HG02840 (cell line): Measurements from ENCODE around the gene KIF26A.
"Not testable (repeated sequence)": the region's sequence is repeated elsewhere in the genome, so short reads cannot be mapped to it uniquely, and the experiment has no call there.

Experiments
- ATAC-seq: cut with Tn5 transposase; IDR thresholded peaks from one replicate; pipeline ENCODE4 v1.9.1; 2021; ENCODE audit warnings: mild to moderate bottlenecking, moderate library complexity, moderate number of reproducible peaks; ENCODE audit not compliant: unreplicated experiment, low FRiP score

KIF26A gene

DNA sequence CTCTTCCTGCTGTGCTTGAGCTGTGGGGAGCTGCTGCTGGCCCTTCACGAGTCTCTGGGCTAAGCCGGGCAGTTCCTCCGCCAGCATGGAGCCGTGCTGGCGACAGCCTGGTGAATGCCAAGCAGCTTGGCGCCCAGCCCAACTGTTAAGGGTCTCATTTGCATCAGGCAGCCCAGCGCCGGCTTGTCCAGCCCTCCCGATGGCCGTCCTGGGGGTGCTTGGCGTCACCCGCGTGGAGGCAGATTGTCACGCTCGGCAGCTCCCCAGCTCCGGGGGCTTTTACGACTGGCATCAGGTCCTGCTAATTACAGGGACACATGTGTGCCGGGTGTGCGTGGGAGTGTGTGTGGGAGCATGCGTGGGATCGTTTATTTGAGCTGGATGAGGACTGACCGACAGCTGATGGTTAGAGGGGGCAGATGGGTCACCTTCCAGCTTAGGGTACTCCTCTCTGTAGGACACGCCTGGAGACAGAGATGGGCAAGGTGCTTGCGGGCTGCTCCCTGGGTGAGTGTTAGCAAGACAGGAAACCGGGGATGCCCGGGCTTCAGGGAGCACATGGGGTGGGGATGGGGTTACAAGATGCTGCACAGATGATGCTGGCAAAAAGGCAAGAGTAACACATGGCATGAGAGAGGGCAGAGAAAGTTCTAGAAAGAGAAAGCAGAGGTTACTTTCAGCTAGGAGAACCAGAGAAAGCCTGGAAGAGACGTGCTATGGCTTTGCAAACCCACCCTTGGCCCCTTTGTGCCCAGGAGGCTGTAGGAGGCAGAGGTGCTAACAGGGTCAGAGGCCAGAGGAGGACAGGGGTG, 64.1 kb downstream of the KIF26A start:
- ATAC-seq, result no peak

DNA sequence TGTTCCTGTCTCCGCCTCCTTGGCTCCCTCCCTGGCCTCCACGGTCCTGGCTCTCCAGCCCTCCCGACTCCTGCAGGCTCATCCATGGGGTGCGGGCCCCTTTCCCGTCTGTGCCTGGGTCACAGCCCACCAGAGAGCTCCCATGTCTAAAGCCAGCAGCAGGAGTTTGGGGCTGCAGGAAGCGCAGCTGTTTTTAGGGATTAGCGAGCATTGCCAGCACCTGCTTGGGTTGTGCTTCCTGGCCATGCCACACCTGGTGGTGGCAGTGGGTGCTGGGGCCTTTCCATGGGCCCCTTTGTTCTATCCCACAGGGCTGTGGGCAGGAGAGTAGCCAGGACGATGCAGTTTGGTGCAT, 64.7 kb downstream of the KIF26A start:
- ATAC-seq, result no peak

DNA sequence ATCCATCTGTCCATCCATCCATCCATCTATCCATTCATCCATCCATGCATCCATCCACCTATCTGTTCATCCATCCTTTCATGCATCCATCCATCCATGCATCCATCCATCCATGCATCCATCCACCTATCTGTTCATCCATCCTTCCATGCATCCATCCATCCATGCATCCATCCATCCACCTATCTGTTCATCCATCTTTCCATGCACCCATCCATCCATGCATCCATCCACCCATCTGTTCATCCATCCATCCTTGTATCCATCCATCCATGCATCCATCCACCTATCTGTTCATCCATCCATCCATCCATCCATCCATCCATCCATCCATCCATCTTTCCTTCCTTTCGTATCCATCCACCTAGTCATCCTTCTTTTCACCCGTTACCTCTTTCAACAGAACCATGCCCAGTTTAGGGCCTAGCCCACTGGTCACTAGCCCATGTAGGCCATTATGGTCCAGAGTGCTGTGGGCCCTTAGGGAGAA, 66.3 kb downstream of the KIF26A start:
- ATAC-seq, result no peak

DNA sequence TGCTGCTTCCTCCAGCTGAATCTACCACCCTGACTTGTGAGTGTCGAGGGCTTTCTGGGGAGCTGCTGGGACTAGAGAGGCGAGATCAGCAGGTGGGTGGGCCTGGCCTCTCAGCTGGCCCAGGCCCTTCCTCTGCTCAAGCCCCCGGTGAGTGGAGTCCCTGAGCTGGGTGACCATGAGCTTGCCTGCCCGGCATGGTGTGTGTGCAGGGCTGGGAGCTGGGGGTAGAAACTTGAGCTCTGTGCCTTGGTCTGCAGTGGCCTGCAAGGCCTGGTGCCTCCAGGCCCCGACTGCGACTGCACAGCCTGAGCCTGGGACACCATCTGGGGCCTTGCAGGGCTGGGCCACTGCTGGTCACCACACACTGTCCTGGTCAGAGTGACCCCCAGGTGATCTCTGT, 67.4 kb downstream of the KIF26A start:
- no peak for ATAC-seq

DNA sequence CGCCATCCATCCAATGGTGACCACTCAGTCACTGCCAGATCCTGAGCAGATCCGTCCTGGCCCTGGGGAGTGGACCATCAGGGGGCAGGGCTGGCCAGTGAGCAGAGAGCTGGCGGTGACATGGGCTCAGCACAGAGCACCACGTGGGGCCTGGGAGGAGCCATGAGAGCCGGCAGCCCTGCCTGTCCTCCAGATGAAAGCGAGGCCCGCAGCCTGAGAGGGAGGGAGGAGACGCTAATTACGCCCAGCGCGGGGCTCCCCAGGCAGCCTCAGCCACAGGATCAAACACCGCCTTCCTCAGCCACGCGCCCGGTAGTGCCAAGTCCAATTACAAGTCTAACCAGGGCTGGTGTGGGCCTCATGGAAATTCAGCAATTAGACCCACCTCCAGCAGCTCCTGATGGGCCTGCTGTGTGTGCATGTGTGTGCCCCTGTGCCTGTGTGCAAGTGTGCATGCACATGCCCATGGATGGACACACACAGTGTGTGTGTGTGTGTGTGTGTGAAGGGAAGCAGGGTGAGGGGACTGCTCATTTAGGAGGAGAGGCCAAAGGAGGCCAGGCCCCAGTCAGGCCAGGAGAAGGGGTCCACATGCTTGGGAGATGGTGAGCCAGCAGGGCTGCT, 68.0 kb downstream of the KIF26A start:
- no peak for ATAC-seq

DNA sequence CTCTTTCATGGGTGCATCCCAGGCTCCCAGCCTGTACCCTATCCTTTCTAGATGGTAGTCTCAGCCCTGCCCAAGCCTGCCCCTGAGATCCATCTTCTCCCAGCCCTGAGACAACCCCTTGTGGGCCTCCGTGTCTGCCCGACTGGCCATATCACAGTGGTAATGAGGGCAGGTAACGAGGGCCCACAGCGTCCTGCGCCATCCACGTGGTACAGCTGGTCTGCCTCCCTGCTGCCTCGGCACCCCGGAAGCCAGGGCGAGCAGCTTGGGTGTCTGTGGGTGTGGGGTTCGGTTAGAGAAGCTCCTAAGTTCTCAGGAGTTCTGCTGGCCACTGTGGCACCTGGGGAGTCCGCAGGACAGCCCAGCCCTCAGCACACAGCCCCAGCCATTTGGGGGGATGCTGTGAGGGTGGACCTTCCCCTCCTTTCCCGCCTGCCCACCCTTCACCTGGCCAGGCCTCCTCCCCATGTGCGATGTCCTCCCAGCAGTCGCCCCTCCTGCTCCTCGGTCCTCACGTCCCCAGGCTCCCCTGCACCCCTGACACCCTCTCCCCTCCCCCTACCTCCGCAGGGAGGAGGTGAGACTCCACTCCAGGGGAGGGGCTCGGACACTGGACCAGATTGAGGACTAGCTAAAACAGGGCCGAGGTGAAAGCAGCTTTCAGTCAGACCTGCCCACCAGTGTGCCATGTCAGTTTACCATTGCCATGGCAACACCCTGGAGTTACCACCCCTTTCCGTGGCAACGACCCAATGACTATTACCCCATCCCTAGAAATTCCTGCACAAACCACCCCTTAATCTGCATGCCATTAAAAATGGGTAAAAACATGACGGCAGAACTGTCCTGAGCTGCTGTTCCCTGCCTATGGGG, 69.0 kb downstream of the KIF26A start:
- ATAC-seq, result no peak

DNA sequence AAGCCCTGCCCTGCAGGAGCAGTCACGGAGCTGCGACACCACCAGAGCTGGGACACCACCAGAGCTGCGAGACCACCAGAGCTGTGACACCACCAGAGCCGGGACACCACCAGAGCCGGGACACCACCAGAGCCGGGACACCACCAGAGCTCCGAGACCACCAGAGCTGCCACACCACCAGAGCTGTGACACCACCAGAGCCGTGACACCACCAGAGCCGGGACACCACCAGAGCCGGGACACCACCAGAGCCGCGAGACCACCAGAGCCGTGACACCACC, 69.6 kb downstream of the KIF26A start:
- ATAC-seq, result not testable (repeated sequence)

DNA sequence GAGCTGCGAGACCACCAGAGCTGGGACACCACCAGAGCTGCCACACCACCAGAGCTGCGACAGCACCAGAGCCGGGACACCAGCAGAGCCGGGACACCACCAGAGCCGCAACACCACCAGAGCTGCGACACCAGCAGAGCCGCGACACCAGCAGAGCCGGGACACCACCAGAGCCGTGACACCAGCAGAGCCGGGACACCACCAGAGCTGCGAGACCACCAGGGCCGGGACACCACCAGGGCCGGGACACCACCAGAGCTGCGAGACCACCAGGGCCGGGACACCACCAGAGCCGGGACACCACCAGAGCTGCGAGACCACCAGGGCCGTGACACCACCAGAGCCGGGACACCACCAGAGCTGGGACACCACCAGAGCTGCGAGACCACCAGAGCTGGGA, 69.9 kb downstream of the KIF26A start:
- not testable (repeated sequence) for ATAC-seq

DNA sequence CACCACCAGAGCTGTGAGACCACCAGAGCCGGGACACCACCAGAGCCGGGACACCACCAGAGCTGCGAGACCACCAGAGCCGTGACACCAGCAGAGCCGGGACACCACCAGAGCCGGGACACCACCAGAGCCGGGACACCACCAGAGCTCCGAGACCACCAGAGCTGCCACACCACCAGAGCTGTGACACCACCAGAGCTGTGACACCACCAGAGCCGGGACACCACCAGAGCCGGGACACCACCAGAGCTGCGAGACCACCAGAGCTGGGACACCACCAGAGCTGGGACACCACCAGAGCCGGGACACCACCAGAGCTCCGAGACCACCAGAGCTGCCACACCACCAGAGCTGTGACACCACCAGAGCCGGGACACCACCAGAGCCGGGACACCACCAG, 70.7 kb downstream of the KIF26A start:
- ATAC-seq, result not testable (repeated sequence)

DNA sequence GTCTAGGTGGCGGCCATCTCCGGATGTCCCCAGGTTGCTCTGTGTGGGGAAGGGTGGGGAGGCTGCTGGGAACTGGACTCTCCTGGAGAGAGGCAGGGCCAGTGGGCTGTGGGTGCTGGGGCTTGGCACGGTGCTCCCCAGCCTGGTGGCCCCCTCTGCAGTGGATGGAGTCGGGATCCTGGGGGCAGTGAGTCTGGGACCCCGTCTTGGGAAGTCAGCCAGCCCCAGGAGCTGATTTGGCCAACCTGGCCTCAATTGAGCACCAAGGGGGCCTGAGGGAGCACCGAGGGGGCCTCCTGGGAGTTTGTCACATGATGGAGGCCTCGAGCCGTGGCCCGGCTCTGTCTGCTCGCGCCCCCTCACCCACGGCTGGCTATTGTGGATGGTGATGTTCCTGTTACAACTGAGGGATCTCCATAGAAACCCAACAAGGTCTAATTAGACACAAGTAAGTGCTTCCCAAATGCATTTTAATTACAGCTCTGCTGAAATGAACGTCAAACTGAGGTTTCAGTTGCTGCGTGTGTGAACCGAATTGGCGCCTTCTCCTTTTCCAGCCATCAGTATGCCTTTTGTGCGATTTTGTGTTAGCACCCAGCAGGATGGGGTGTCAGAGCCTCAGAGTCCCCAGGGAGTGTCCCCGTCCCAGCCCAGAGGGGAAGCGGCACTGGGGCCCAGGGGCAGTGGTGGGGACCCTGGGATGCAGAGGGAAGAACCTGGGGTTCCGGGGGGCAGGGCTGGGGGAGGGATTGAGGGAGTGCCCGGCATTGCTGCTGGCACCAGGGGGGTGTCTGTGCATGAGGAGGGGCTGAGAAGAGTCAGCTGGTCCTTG, 71.8 kb downstream of the KIF26A start:
- no peak for ATAC-seq

DNA sequence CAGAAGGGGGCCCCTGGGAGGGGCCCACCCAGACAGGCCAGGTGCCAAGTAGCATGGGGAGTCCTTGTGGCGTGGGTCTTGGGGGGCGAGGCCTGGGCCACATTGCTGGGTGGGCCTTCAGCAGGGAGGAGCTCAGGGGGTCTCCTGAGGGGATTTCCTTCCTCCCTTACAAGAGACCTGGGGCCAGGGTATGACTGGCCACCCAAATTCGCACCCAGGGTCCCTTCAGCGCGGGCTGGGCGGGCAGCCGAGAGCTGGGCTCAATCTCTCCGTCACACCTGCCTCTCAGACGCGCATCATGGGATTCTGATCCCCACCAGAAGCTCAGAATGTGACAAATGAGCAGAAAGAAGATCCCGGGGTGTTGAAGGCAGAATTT, 72.4 kb downstream of the KIF26A start:
- ATAC-seq, result no peak

DNA sequence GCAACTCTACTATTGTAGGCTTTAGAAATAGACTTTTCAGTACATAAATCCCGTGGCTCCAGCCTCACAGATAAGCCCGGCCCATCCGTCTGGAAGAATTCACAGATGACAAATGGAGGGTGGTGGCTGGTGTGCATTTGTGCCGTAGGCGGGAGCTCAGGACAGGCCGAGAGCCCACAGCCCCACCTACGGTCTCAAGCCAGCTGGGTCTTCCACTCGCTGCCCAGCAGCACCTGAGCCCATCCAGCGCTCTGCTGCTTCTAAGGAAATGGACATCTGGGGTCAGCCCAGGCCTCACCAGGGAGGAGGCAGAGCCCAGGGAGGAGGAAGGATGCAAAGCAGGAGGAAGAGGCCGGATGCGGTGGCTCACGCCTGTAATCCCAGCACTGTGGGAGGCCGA, 72.8 kb downstream of the KIF26A start:
- no peak for ATAC-seq

DNA sequence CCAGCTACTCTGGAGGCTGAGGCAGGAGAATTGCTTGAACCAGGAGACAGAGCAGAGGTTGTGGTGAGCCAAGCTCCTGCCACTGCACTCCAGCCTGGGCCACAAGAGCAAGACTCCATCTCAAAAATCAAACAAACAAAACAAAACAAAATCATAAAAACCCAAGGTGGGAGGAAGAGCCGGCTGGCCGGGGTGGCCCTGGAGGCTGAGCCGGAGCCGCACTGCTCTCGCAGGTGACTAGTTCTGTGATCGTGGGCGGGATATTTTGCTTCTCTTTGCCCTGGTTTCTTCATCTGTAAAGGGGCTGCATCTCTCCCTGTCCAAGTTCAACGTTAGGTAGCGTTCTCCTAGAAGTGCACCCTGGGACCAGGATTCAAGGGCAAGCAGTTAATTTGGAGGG, 73.4 kb downstream of the KIF26A start:
- no peak for ATAC-seq

DNA sequence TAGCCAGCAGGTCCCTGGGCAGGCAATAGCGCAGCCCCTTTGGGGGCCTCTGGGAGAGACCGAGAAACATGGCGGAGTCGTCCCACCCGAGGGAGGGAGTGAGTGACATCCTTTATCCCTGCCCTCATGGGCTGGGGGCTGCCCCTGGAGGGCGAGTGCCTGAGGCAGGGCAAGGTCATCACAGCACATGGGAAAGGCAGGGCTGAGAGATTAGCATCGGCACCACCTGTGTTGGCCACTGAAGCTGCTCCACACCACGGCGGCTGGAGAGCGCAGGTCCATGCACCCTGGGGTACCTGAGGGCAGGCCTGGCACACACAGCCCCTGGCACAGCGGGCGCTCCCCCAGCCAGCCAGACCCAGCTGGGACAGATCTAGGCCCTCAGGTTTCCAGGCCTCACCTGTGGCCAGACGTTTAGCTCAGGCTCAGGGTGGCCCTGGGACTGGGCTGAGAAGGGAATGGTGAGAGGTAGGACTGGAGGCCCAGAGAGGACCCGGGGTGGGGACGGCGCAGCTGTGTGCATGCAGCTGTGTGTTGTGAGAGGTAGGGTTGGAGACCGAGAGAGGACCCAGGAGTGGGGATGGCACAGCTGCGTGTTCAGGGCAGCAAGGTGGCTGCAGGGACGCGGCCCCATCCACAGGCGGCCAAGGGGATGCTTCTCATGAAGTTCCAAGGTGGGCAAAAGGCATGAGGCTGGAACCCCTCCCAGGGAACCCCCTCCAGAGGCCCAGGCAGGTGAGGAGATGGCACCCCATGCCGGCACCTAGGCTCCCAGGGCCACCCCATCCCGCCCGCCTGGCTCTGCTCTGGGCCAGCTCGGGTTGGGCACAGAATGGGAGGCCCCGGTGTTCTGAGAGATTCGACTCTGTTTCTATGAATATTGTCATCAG, 74.1 kb downstream of the KIF26A start:
- no peak for ATAC-seq

DNA sequence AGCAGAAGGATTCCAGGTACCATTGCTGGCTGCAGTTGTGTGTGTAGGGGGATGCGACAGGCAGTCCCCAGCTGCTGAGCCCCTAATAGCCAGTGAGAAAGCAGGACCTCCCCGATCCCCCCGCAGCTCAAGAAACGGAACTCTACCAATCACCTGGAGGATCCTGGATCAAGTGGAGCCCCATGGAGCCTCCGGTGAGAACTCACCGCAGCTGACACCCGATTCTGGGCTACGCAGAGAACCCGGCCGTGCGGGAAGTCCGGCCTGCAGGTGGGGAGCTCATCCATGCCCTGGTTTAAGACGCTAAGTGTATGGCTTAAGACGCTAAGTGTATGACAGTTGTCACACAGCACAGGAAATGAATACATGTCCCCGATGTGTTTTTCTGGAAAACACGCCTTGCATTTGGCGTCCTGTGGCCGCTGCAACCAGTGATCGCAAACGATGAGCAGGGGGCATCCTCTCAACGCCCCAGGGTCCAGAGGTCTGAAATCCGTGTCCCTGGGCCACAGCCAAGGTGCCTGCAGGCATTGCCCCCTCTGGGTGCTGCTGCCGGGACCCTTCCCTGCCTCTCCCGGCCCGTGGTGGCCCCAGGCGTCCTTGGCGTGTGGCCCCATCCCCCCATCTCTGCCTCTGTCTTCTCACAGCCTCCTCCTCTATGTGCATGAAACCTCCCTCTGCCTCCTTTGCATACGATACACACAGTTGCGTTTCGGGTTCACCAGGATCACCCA, 75.1 kb downstream of the KIF26A start:
- ATAC-seq, result no peak

DNA sequence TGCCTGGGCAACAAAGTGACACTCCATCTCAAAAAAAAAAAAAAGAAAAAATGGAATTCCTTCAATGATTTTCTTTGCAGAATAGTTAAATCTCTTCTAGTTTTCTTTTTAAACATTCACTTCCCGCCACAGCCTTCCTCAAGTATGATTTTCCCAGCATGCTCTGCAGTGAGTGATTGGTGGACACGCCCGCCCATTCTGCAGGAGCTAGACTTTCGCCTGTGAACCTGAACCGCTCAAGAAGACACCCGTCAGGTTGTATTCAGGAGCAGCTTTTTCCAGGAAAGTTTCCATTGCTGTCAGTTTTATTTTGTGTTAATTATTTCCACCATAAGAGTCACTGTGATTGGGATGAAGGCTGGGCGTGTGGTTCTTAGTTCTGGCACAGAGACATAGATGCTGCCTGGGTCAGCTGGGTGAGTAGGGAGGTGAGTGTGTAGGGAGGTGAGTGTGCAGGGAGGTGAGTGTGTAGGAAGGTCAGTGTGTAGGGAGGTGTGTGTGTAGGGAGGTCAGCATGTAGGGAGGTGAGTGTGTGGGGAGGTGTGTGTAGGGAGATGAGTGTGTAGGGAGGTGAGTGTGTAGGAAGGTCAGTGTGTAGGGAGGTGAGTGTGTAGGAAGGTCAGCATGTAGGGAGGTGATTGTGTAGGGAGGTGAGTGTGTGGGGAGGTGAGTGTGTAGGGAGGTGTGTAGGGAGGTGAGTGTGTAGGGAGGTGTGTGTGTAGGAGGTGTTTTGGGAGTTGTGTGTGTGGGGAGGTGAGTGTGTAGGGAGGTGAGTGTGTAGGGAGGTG, 76.2 kb downstream of the KIF26A start:
- ATAC-seq, result no peak

DNA sequence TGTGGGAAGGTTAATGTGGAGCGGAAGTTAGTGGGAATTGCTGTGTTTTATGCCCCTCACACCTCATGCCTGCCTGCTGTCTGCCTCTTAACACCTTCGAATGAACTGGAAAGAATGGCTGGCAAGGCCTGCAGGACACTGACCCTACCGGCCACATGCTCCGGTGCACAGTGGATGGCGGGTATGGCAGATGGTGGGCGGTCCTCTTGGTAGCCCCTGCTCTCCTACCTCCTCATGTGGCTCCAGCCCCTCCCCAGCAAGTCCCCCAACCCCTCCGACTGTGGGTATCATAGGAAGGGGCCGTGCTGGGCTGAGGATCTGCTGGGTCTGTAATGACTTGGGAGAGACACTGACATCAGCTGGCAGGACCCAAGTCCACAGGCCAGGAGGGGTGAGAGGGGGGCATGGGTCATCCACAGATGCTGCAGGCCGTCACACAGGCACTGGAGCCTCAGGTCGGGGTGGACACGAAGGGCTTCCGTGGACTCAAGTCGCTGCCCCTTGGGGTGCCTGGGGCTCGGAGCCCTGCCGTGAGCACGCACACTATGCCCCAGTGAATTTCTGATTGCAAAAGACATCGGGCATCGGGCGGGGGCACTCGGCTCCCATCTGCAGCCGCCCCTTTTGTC, 77.4 kb downstream of the KIF26A start:
- no peak for ATAC-seq

DNA sequence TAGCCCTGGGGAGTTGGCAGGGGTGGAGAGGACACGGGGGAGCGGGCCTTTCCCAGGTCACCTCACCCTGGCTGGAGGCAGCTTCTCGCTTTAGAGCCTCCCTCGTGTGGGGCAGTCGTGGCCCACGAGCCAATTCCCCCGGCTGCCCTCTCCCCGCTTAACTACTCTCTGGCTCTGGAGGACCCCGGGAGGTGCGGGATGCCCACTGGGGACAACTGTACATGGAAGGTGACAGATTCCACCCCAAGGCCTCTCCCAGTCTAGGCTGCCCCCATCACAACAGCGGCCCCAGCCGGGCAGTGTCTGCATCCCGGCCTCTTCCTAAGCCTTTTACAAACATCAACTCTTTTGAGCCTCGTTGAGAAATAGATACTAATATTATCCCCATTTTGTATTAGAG, 78.1 kb downstream of the KIF26A start:
- ATAC-seq, result no peak
